Thyroid gland (tissue), 4 donors: ENCODE measurements around the gene CCDC158.

Experiments
- POLR2A ChIP-seq, 2 donors: fragments of 450-650 bp; IDR thresholded peaks; one replicate each; pipeline ENCODE4 v1.6.1; 2017; ENCODE audit warnings: antibody characterized with exemption in 2 of 2, mild to moderate bottlenecking in 2 of 2, moderate library complexity in 1 of 2
- TF ChIP-seq, protein P1 (sequence below), 6 experiments: fragments of 200-600 bp in 3 of 6; fragments of 450-650 bp in 3 of 6; sonication (generic) in 3 of 6; IDR thresholded peaks; one replicate each; pipeline ENCODE4 v1.5.1; 2016 to 2019; ENCODE audit warnings: antibody characterized with exemption in 6 of 6, mild to moderate bottlenecking in 2 of 6, inconsistent platforms in 1 of 6, moderate library complexity in 1 of 6

DNA sequence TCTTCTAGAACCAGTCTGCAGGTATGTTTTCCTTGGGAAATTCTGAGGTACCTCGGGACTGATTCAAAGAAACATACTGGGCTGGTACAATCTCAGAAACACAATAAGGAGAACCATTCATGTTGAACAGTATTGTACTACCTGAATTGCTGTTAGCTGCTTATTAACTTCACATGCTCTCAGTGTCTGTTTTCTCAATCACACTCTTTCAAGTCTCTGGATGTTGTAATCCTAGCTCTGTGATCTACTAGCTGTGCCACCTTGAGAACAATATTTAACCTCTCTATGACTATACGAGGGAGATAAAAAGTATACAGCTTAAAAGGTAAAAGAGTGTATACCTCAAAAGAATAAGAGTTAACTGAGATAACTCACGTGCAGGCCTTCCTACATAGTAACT lies 10.3 kb downstream of the CCDC158 start:
- TF ChIP-seq, protein P1, sequence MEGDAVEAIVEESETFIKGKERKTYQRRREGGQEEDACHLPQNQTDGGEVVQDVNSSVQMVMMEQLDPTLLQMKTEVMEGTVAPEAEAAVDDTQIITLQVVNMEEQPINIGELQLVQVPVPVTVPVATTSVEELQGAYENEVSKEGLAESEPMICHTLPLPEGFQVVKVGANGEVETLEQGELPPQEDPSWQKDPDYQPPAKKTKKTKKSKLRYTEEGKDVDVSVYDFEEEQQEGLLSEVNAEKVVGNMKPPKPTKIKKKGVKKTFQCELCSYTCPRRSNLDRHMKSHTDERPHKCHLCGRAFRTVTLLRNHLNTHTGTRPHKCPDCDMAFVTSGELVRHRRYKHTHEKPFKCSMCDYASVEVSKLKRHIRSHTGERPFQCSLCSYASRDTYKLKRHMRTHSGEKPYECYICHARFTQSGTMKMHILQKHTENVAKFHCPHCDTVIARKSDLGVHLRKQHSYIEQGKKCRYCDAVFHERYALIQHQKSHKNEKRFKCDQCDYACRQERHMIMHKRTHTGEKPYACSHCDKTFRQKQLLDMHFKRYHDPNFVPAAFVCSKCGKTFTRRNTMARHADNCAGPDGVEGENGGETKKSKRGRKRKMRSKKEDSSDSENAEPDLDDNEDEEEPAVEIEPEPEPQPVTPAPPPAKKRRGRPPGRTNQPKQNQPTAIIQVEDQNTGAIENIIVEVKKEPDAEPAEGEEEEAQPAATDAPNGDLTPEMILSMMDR (IDR thresholded peaks at IDR 0.05) = no peak
- TF ChIP-seq POLR2A (IDR thresholded peaks at IDR 0.05) = no peak
